HCT116 (cell line): ENCODE results near the gene CLDN20.

Source experiments
- MAX ChIP-seq: IDR thresholded peaks from 2 replicates; pipeline ENCODE4 v1.6.1; 2012
- POLR2A ChIP-seq: IDR thresholded peaks from 2 replicates; pipeline ENCODE4 v1.7.0; 2011; ENCODE audit warnings: borderline replicate concordance; ENCODE audit not compliant: insufficient read depth, insufficient read length; ENCODE audit errors: extremely low read depth
- POLR2AphosphoS5 ChIP-seq: IDR thresholded peaks from 2 replicates; pipeline ENCODE4 v1.6.1; 2011; ENCODE audit warnings: mild to moderate bottlenecking, low read depth, low read length, moderate library complexity
- SIN3A ChIP-seq: IDR thresholded peaks from 2 replicates; pipeline ENCODE4 v1.6.1; 2012; ENCODE audit warnings: low read depth
- ZFX ChIP-seq: fragments of 450-650 bp; IDR thresholded peaks from 2 replicates; pipeline ENCODE4 v1.6.1; 2017
- TF ChIP-seq, protein P1 (sequence below), 3 experiments: fragments of 200-600 bp in 1 of 3; sonication (generic) in 1 of 3; IDR thresholded peaks in 2 of 3; conservative IDR thresholded peaks in 1 of 3; 2 replicates each; pipeline ENCODE4 v1.5.1; 2012 to 2017; ENCODE audit warnings: low read depth in 2 of 3, low read length in 2 of 3, antibody characterized with exemption in 1 of 3, borderline replicate concordance in 1 of 3, control low read depth in 1 of 3, mild to moderate bottlenecking in 1 of 3, mixed read lengths in 1 of 3, mixed run types in 1 of 3, moderate library complexity in 1 of 3; ENCODE audit not compliant: insufficient read depth in 1 of 3

- TF ChIP-seq, protein P1, sequence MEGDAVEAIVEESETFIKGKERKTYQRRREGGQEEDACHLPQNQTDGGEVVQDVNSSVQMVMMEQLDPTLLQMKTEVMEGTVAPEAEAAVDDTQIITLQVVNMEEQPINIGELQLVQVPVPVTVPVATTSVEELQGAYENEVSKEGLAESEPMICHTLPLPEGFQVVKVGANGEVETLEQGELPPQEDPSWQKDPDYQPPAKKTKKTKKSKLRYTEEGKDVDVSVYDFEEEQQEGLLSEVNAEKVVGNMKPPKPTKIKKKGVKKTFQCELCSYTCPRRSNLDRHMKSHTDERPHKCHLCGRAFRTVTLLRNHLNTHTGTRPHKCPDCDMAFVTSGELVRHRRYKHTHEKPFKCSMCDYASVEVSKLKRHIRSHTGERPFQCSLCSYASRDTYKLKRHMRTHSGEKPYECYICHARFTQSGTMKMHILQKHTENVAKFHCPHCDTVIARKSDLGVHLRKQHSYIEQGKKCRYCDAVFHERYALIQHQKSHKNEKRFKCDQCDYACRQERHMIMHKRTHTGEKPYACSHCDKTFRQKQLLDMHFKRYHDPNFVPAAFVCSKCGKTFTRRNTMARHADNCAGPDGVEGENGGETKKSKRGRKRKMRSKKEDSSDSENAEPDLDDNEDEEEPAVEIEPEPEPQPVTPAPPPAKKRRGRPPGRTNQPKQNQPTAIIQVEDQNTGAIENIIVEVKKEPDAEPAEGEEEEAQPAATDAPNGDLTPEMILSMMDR (IDR thresholded peaks at IDR 0.05 in 2 of 3, conservative IDR thresholded peaks at IDR 0.05 in 1 of 3; ENCODE audit: borderline replicate concordance in 1 of 3, insufficient read depth in 1 of 3, low read depth in 2 of 3, low read length in 2 of 3), result no peak
- no peak for TF ChIP-seq SIN3A
- TF ChIP-seq MAX, result no peak
- TF ChIP-seq POLR2A, result no peak
- TF ChIP-seq ZFX, result no peak
- no peak for TF ChIP-seq POLR2AphosphoS5
Measured at GRCh38 chr6:155325700-155326516, 62.1 kb downstream of the CLDN20 start.
